Measurements from ENCODE around the gene USP35.

- TF ChIP-seq POLR2A (IDR thresholded peaks at IDR 0.05) = no peak
- TF ChIP-seq CTCF (IDR thresholded peaks at IDR 0.05 in 4 of 5, conservative IDR thresholded peaks at IDR 0.05 in 1 of 5) = no peak
Measured at GRCh38 chr11:78161346-78161745, 27.4 kb upstream of the USP35 start.
